GM18951 (cell line): ENCODE results near the gene FCRL6.

ENCODE experiments used
- POLR2A ChIP-seq: IDR thresholded peaks from 4 replicates; pipeline ENCODE4 v1.6.1; 2011; ENCODE audit warnings: mild to moderate bottlenecking; ENCODE audit not compliant: insufficient read length, insufficient read depth; ENCODE audit errors: extremely low read depth
- in situ Hi-C: fragments of 300-500 bp; cut with MboI; formaldehyde crosslinking; loops from one replicate; pipeline ENCODE4 v1.12.0; 2022; ENCODE audit warnings: low sequenced_read_pairs, mixed read lengths, inconsistent platforms; ENCODE audit not compliant: unreplicated experiment

The FCRL6 gene

GRCh38 chr1:159851407-159851806 is 49.2 kb downstream of the FCRL6 start:
- in situ Hi-C loops: no loop called here
- TF ChIP-seq POLR2A: no peak

GRCh38 chr1:159853417-159854115 is 51.4 kb downstream of the FCRL6 start:
- in situ Hi-C loops: no loop called here

GRCh38 chr1:159854116-159854692 is 52.0 kb downstream of the FCRL6 start:
- TF ChIP-seq POLR2A: no peak
- in situ Hi-C loops: no loop called here

More at GRCh38 chr1:159853417-159854115, 51.4 kb downstream of the FCRL6 start:
- TF ChIP-seq POLR2A: no peak

GRCh38 chr1:159854693-159855192 is 52.6 kb downstream of the FCRL6 start:
- in situ Hi-C loops: no loop called here
- no peak for TF ChIP-seq POLR2A

- in situ Hi-C loops: no loop called here
- TF ChIP-seq POLR2A: no peak
Observed at GRCh38 chr1:159855709-159856108, 53.5 kb downstream of the FCRL6 start.

GRCh38 chr1:159856576-159856975 is 54.4 kb downstream of the FCRL6 start:
- no peak for TF ChIP-seq POLR2A
- in situ Hi-C loops: no loop called here

- no peak for TF ChIP-seq POLR2A
- in situ Hi-C loops: no loop called here
Observed at GRCh38 chr1:159857889-159858288, 55.7 kb downstream of the FCRL6 start.

GRCh38 chr1:159859767-159860322 is 57.7 kb downstream of the FCRL6 start:
- no peak for TF ChIP-seq POLR2A
- in situ Hi-C loops: no loop called here

GRCh38 chr1:159860456-159860855 is 58.3 kb downstream of the FCRL6 start:
- no peak for TF ChIP-seq POLR2A
- in situ Hi-C loops: no loop called here

- in situ Hi-C loops: no loop called here
- no peak for TF ChIP-seq POLR2A
Observed at GRCh38 chr1:159861218-159861617, 59.1 kb downstream of the FCRL6 start.

- in situ Hi-C loops: no loop called here
- no peak for TF ChIP-seq POLR2A
Observed at GRCh38 chr1:159862031-159862430, 59.9 kb downstream of the FCRL6 start.

GRCh38 chr1:159862557-159862956 is 60.4 kb downstream of the FCRL6 start, which contains the start of gene VSIG8:
TSS of gene VSIG8 (minus strand) at chr1:159862657. CDS start at chr1:159862521, 136 bp downstream.
- in situ Hi-C loops: no loop called here
- no peak for TF ChIP-seq POLR2A

- no peak for TF ChIP-seq POLR2A
- in situ Hi-C loops: no loop called here
Observed at GRCh38 chr1:159864262-159864661, 62.1 kb downstream of the FCRL6 start.
